ENCODE data around the gene UTS2R. TPM values are rescaled to one million over a fixed set of nuclear protein-coding genes. Genes with fewer than 3 reads are reported as not detected.

The UTS2R gene
- total RNA-seq, 1 donor from 2014 or later = not detected

- Mint-ChIP-seq H3K36me3 (no peaks in the 10 kb centered on the region), H3K4me1 (peaks cover 20% of the 10 kb centered on the region), H3K27me3 (ENCODE audit: insufficient read depth, low read depth) (peaks cover 6% of the 10 kb centered on the region), H3K27ac (no peak overlapping the region), H3K9me3 (no peaks in the 10 kb centered on the region), H3K4me3 (no peak overlapping the region)
- H3K27me3 ChIP-seq = peaks cover 31% of the 10 kb centered on the region
- peaks cover 20% of the 10 kb centered on the region for H3F3A ChIP-seq (ENCODE audit: low read depth)
- H3K79me2 ChIP-seq (ENCODE audit: low read depth) = no peaks in the 10 kb centered on the region
- no peaks in the 10 kb centered on the region for H3K9me3 ChIP-seq (ENCODE audit: low read depth)
- H3K4me2 ChIP-seq = no peak overlapping the region
- TF ChIP-seq EZH2 (IDR thresholded peaks at IDR 0.05) (no peak), EZH2phosphoT487 (IDR thresholded peaks at IDR 0.05) (no peak)
- TF ChIP-seq, protein P1, sequence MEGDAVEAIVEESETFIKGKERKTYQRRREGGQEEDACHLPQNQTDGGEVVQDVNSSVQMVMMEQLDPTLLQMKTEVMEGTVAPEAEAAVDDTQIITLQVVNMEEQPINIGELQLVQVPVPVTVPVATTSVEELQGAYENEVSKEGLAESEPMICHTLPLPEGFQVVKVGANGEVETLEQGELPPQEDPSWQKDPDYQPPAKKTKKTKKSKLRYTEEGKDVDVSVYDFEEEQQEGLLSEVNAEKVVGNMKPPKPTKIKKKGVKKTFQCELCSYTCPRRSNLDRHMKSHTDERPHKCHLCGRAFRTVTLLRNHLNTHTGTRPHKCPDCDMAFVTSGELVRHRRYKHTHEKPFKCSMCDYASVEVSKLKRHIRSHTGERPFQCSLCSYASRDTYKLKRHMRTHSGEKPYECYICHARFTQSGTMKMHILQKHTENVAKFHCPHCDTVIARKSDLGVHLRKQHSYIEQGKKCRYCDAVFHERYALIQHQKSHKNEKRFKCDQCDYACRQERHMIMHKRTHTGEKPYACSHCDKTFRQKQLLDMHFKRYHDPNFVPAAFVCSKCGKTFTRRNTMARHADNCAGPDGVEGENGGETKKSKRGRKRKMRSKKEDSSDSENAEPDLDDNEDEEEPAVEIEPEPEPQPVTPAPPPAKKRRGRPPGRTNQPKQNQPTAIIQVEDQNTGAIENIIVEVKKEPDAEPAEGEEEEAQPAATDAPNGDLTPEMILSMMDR (IDR thresholded peaks at IDR 0.05) = no peak
- no peak overlapping the region for H2AFZ ChIP-seq (replicated peaks)
- peaks cover 18% of the 10 kb centered on the region for H3K4me1 ChIP-seq
- H4K20me1 ChIP-seq (ENCODE audit: low read depth) = no peaks in the 10 kb centered on the region
- H3K4me3 ChIP-seq = no peak overlapping the region
- no peak overlapping the region for H3K27ac ChIP-seq
- no peak for DNase-seq (ENCODE audit: low spot score)
- H3K36me3 ChIP-seq = no peaks in the 10 kb centered on the region
- H3K9ac ChIP-seq = no peak overlapping the region
These were observed 47.9 kb upstream of the UTS2R start for GRCh38 chr17:82323514-82324234.

- H3K79me2 ChIP-seq (ENCODE audit: low read depth) = no peaks in the 10 kb centered on the region
- H2AFZ ChIP-seq (replicated peaks) = no peak overlapping the region
- no peaks in the 10 kb centered on the region for H3K36me3 Mint-ChIP-seq
- H3K9ac ChIP-seq = no peak overlapping the region
- H3K27me3 Mint-ChIP-seq (ENCODE audit: insufficient read depth, low read depth) = peaks cover 6% of the 10 kb centered on the region
- H3K27ac Mint-ChIP-seq = peak overlapping the region; percentile 25
- H3K4me1 Mint-ChIP-seq = peaks cover 20% of the 10 kb centered on the region
- peaks cover 42% of the 10 kb centered on the region for H3K27me3 ChIP-seq
- H3K4me1 ChIP-seq = peaks cover 18% of the 10 kb centered on the region
- H3K9me3 Mint-ChIP-seq = no peaks in the 10 kb centered on the region
- H3F3A ChIP-seq (ENCODE audit: low read depth) = peaks cover 9% of the 10 kb centered on the region
- H3K36me3 ChIP-seq = no peaks in the 10 kb centered on the region
- H3K4me3 ChIP-seq = no peak overlapping the region
- no peak overlapping the region for H3K27ac ChIP-seq
- no peak overlapping the region for H3K4me2 ChIP-seq
- TF ChIP-seq EZH2phosphoT487 (IDR thresholded peaks at IDR 0.05) (no peak), EZH2 (IDR thresholded peaks at IDR 0.05) (no peak)
- TF ChIP-seq, protein P1 (IDR thresholded peaks at IDR 0.05) = no peak
- H3K4me3 Mint-ChIP-seq = peak overlapping the region; percentile 53
- H3K9me3 ChIP-seq (ENCODE audit: low read depth) = no peaks in the 10 kb centered on the region
- H4K20me1 ChIP-seq (ENCODE audit: low read depth) = no peaks in the 10 kb centered on the region
- DNase-seq (ENCODE audit: low spot score) = no peak
These were observed 46.8 kb upstream of the UTS2R start for GRCh38 chr17:82324566-82325285.

- no peaks in the 10 kb centered on the region for H3K36me3 Mint-ChIP-seq
These were observed 46.0 kb upstream of the UTS2R start for GRCh38 chr17:82325286-82326180.

More at GRCh38 chr17:82325286-82326180, 46.0 kb upstream of the UTS2R start:
- Histone ChIP-seq H3K4me2 (no peak overlapping the region), H3F3A (ENCODE audit: low read depth) (peaks cover 1% of the 10 kb centered on the region), H3K79me2 (ENCODE audit: low read depth) (no peaks in the 10 kb centered on the region), H3K27ac (no peak overlapping the region), H2AFZ (replicated peaks) (no peak overlapping the region), H3K36me3 (no peaks in the 10 kb centered on the region), H3K9me3 (ENCODE audit: low read depth) (no peaks in the 10 kb centered on the region), H3K9ac (no peak overlapping the region), H3K27me3 (peaks cover 50% of the 10 kb centered on the region), H3K4me3 (no peak overlapping the region), H3K4me1 (peaks cover 18% of the 10 kb centered on the region), H4K20me1 (ENCODE audit: low read depth) (no peaks in the 10 kb centered on the region)
- H3K9me3 Mint-ChIP-seq = no peaks in the 10 kb centered on the region
- H3K4me1 Mint-ChIP-seq = peaks cover 20% of the 10 kb centered on the region
- H3K27me3 Mint-ChIP-seq (ENCODE audit: insufficient read depth, low read depth) = peaks cover 5% of the 10 kb centered on the region
- no peak for DNase-seq (ENCODE audit: low spot score)
- H3K27ac Mint-ChIP-seq = no peak overlapping the region
- H3K4me3 Mint-ChIP-seq = no peak overlapping the region
- TF ChIP-seq, protein P1 (IDR thresholded peaks at IDR 0.05) = no peak
